HepG2 (cell line): ENCODE data around the gene GSK3A. TPM values are rescaled to one million over a fixed set of nuclear protein-coding genes. Genes with fewer than 3 reads are reported as not detected.

ENCODE experiments used
- AKAP8 ChIP-seq: sonication (generic); formaldehyde crosslinking; IDR thresholded peaks from 2 replicates; pipeline ENCODE4 v1.5.1; 2020; ENCODE audit warnings: mild to moderate bottlenecking, missing genetic modification reagents
- ATAD3A ChIP-seq: sonication (generic); formaldehyde crosslinking; IDR thresholded peaks from 2 replicates; pipeline ENCODE4 v1.4.0; 2020; ENCODE audit warnings: missing genetic modification reagents
- ATRX ChIP-seq: sonication (generic); formaldehyde crosslinking; IDR thresholded peaks from 2 replicates; pipeline ENCODE4 v1.4.0; 2020; ENCODE audit warnings: missing genetic modification reagents, borderline replicate concordance
- BCLAF1 ChIP-seq: fragments of 450-650 bp; IDR thresholded peaks from 2 replicates; pipeline ENCODE4 v1.6.1; 2017; ENCODE audit warnings: mild to moderate bottlenecking
- CENPX ChIP-seq: sonication (generic); formaldehyde crosslinking; IDR thresholded peaks from 2 replicates; pipeline ENCODE4 v1.9.0; 2021; ENCODE audit warnings: mild to moderate bottlenecking, missing genetic modification reagents, moderate library complexity
- CREB1 ChIP-seq, 2 experiments: fragments of 450-650 bp in 1 of 2; IDR thresholded peaks; 2 replicates each; pipeline ENCODE4 v1.6.1; 2016 to 2017; ENCODE audit warnings: control low read depth in 1 of 2, mild to moderate bottlenecking in 1 of 2, missing compliant biosample characterization in 1 of 2, missing genetic modification characterization in 1 of 2
- E2F2 ChIP-seq: sonication (generic); formaldehyde crosslinking; IDR thresholded peaks from 2 replicates; pipeline ENCODE4 v1.4.0; 2020; ENCODE audit warnings: missing genetic modification reagents, borderline replicate concordance
- ELF1 ChIP-seq: sonication (generic); formaldehyde crosslinking; IDR thresholded peaks from 2 replicates; pipeline ENCODE4 v1.4.0; 2020; ENCODE audit warnings: missing genetic modification reagents
- NFE2L1 ChIP-seq: sonication (generic); formaldehyde crosslinking; IDR thresholded peaks from 2 replicates; pipeline ENCODE4 v1.4.0; 2020; ENCODE audit warnings: missing genetic modification reagents, mild to moderate bottlenecking, borderline replicate concordance
- PAX8 ChIP-seq: sonication (generic); formaldehyde crosslinking; IDR thresholded peaks from 2 replicates; pipeline ENCODE4 v1.8.0; 2022; ENCODE audit warnings: mild to moderate bottlenecking, missing genetic modification reagents, borderline replicate concordance
- PHF21A ChIP-seq: sonication (generic); formaldehyde crosslinking; IDR thresholded peaks from 2 replicates; pipeline ENCODE4 v1.5.0; 2020; ENCODE audit warnings: mild to moderate bottlenecking, missing genetic modification reagents
- PHF8 ChIP-seq: sonication (generic); formaldehyde crosslinking; IDR thresholded peaks from 2 replicates; pipeline ENCODE4 v1.5.0; 2020; ENCODE audit warnings: missing genetic modification reagents
- POLR2AphosphoS5 ChIP-seq: IDR thresholded peaks from 2 replicates; pipeline ENCODE4 v1.6.1; 2012; ENCODE audit warnings: low read depth, low read length
- RARA ChIP-seq: IDR thresholded peaks from 2 replicates; pipeline ENCODE4 v1.6.1; 2016; ENCODE audit warnings: missing genetic modification reagents, missing compliant biosample characterization
- TFAP4 ChIP-seq: sonication (generic); IDR thresholded peaks from 2 replicates; pipeline ENCODE4 v1.6.1; 2016; ENCODE audit warnings: low read depth, borderline replicate concordance
- TOPORS ChIP-seq: sonication (generic); formaldehyde crosslinking; IDR thresholded peaks from 2 replicates; pipeline ENCODE4 v1.8.0; 2023; ENCODE audit warnings: mild to moderate bottlenecking, missing genetic modification reagents
- ZFP41 ChIP-seq: sonication (generic); formaldehyde crosslinking; IDR thresholded peaks from 2 replicates; pipeline ENCODE4 v1.4.0; 2020; ENCODE audit warnings: mild to moderate bottlenecking, missing genetic modification reagents, borderline replicate concordance
- ZFX ChIP-seq: sonication (generic); formaldehyde crosslinking; IDR thresholded peaks from 2 replicates; pipeline ENCODE4 v1.4.0; 2020; ENCODE audit warnings: mild to moderate bottlenecking, low read depth, missing genetic modification reagents, moderate library complexity
- ZNF280B ChIP-seq: sonication (generic); formaldehyde crosslinking; IDR thresholded peaks from 2 replicates; pipeline ENCODE4 v1.5.0; 2020; ENCODE audit warnings: missing genetic modification reagents, mild to moderate bottlenecking, borderline replicate concordance
- ZNF547 ChIP-seq: sonication (generic); formaldehyde crosslinking; IDR thresholded peaks from 2 replicates; pipeline ENCODE4 v1.5.1; 2020; ENCODE audit warnings: mild to moderate bottlenecking, missing genetic modification reagents
- ZNF652 ChIP-seq: IDR thresholded peaks from 2 replicates; pipeline ENCODE4 v1.6.1; 2016; ENCODE audit warnings: low read depth, borderline replicate concordance
- ZNF780A ChIP-seq: sonication (generic); formaldehyde crosslinking; IDR thresholded peaks from 2 replicates; pipeline ENCODE4 v1.8.0; 2022; ENCODE audit warnings: mild to moderate bottlenecking, missing genetic modification reagents, moderate library complexity
- polyA plus RNA-seq, 8 experiments: library from polyadenylated mRNA; depleted of rRNA in 3 of 8; stranded (reverse) in 7 of 8; unstranded in 1 of 8; fragments of >200 nt; fragmentation: Illumina TruSeq in 4 of 8; extraction: Trizol in 4 of 8; gene quantifications; 2 replicates each; pipeline versions ENCODE4 v1.2.1 to v1.2.3, GENCODE V29; 2011 to 2016; ENCODE audit warnings: low read depth in 4 of 8, missing spikeins in 1 of 8, mixed read lengths in 1 of 8; ENCODE audit not compliant: insufficient read depth in 1 of 8
- total RNA-seq, 5 experiments: library from RNA; depleted of rRNA; stranded (reverse); fragments of >200 nt; fragmentation: Illumina TruSeq; extraction: Trizol; gene quantifications; 2 replicates each; pipeline ENCODE4 v1.2.3, GENCODE V29; 2016; ENCODE audit warnings: low read depth in 1 of 5

GSK3A gene
- total and polyA plus RNA-seq, 2 of the 13 experiments (the other 11 are each of a cell fraction or from before 2014, with no cell fraction given): 16.9 to 52.5 TPM

GRCh38 chr19:42244347-42245220 is 2.2 kb upstream of the GSK3A start (continued):
- TF ChIP-seq ZFX (CRISPR knock-in tag) (peak; percentile 56; the same call in 1 of the 2 replicates), PHF21A (CRISPR knock-in tag) (peak; percentile 76), ZFP41 (CRISPR knock-in tag) (no peak; the same call in 1 of the 2 replicates), ATRX (CRISPR knock-in tag) (no peak), POLR2AphosphoS5 (no peak; the same call in 1 of the 2 replicates), TOPORS (no peak), ZNF652 (CRISPR knock-in tag) (peak; percentile 23; the same call in 1 of the 2 replicates), E2F2 (CRISPR knock-in tag) (peak; percentile 90), ZNF547 (no peak; the same call in 1 of the 2 replicates), ZNF280B (CRISPR knock-in tag) (peak; percentile 23; the same call in 1 of the 2 replicates), ATAD3A (CRISPR knock-in tag) (no peak), NFE2L1 (CRISPR knock-in tag) (no peak), CREB1 (IDR thresholded peaks at IDR 0.05) (peak; percentile 68), CREB1 (CRISPR knock-in tag; IDR thresholded peaks at IDR 0.05) (peak; percentile 94), PAX8 (no peak), PHF8 (CRISPR knock-in tag) (peak; percentile 30; the same call in 1 of the 2 replicates), BCLAF1 (no peak), ELF1 (CRISPR knock-in tag) (peak; percentile 99), RARA (CRISPR knock-in tag) (no peak), ZNF780A (CRISPR knock-in tag) (no peak), CENPX (CRISPR knock-in tag) (no peak), TFAP4 (peak; percentile 67; the same call in 1 of the 2 replicates), AKAP8 (CRISPR knock-in tag) (no peak; the same call in 1 of the 2 replicates)
